Kasumi-1 (cell line): ENCODE results near the gene NTRK2.
A peak's percentile ranks its signal among the peaks of the same experiment; 100 is the strongest.

ENCODE experiments used
- DNase-seq, 2 experiments: peaks; one replicate each; lab custom pipeline; 2025; lab: John Stamatoyannopoulos, UW

The NTRK2 gene

GRCh38 chr9:84939774-84940173 lies 270.2 kb downstream of the NTRK2 start:
- DNase-seq = no peak

DNA sequence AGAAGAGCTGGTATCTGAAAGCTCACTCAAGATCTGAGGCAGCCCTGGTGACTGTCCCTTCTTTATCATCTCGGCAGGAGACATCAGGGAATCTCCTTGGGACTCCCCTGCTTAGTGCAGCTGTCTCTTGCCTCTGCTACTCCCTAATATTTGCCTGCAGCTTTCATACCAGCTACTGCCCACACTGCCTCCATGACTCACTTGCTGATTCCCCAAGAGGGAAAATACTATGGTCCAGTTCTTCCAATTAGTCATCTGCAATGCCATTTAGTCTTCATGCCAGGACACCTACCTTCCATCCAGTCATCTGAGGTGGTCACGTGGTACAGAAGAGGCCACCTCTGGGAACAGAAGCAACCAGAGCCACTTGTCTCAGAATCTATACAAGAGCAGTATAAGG lies 270.8 kb downstream of the NTRK2 start:
- no peak for DNase-seq

GRCh38 chr9:84941792-84942191 lies 272.3 kb downstream of the NTRK2 start:
- no peak for DNase-seq

- DNase-seq = no peak
Measured at GRCh38 chr9:84943482-84944050, 274.0 kb downstream of the NTRK2 start.

- DNase-seq = no peak
Measured at GRCh38 chr9:84945878-84946538, 276.5 kb downstream of the NTRK2 start.

DNA sequence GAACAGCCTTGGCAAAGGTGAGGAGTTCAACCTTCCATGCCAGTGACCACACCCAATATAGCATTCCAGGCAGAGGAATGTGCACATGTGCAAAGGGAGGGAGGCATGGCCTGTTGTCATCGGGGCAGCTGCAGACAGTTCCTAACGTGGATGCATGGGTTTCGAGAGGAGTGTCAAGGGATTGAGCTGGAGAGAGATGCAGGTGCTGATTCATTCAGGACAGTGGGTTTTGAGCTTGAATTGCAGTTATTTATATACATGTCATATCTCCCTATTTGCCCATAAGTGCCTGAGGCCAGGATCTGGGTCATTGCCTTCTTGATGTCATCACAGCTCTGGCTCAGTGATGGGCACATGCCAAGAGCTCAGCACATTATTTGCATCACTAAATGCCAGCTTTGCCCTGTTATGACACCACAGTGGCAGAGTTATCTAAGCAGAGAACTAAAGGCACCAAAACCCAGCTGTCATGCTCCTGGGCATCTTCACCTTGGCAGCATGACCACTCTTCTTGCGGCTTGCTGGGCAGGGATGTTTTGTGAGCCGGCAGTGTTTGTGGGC lies 278.0 kb downstream of the NTRK2 start:
- no peak for DNase-seq

GRCh38 chr9:84949258-84949657 lies 279.7 kb downstream of the NTRK2 start:
- no peak for DNase-seq

DNA sequence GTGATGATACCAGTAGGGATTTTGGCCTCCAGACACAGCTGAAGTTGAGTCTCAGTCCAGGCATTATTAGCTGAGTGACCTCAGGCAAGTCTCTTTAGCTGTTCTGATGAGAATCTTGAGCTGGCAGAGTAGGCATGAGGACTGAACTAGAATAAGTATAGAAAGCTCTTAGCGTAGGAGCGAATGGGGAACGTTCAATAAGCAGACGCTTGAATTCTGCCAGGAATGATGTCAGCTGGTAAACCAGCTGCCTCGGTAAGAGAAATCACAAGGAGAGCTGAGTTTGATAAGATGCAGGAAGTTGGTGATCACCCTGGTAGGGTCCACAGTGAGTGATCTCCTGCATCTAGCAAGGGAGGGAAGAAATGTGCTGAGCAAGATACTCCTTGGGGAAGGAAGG lies 280.4 kb downstream of the NTRK2 start:
- no peak for DNase-seq

GRCh38 chr9:84950879-84951811 lies 281.6 kb downstream of the NTRK2 start:
- no peak for DNase-seq

DNA sequence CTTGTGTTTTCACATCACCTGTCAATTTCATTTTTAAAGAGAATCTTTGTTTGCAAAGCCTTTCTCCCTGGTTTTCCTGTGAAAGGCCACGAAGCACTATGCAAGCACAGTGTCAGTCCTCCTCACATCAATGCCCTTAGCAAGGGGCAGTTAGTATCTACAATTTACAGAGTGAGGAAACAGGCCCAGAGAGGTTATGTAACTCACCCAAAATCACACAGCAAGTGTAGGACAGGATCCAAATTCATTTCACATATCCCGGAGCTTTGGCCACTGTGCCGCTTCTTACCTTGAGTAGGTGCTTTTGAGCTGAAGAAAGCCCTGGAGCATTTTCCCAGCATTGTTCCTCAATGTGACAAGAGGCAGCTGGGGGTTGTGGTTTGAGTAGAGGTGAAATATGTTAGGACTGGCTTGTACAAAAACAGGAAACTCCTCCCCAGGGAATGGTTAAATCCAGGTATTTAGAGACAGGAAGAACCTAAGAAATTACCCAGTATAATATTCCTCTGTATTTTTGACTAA lies 283.8 kb downstream of the NTRK2 start:
- no peak for DNase-seq

DNA sequence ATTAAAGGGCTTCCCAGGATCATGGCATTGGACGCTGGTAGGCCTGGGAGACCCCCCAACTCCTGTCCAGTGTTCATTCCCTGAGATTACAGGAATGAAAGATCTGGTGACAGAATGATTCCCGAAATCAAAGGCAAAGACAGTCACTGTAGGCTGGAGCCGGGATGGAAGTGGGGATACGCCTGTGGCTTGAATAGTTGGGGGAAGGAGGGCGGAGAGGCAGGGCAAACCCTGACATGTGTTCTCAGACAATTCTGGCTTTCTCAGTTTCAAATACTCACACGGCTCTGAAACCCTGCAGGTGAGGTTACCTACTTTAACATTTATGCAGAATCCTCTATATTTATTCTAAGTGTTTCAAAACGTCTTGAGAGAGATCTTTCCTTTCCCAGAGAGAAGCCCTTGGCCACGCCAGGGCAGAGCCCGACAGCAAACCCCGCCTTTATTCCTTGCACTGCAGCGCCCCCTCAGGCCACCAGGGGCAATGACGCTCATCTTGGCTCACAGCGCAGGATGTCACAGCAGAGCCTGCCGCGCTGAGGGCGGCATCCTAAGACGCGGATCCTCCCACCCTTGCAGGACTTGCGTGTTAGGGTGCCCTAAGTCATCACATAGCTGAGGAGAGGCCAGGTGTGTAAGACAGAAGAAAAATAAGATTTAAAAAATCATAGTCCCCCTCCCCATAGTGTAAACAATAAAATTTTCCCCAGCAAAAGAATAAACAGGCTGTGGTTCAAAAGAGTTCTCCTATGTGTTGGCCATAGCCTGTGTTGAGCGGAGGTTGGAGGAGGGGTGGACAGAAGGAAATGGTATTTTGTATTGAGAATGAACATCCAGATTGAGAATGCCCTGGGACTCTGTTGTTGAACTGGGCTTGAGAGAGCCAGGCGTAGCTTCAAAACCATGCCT lies 284.5 kb downstream of the NTRK2 start:
- DNase-seq = peak; percentile 33 to 50

- no peak for DNase-seq
Measured at GRCh38 chr9:84955155-84955554, 285.6 kb downstream of the NTRK2 start.

GRCh38 chr9:84955971-84956370 lies 286.4 kb downstream of the NTRK2 start:
- no peak for DNase-seq

DNA sequence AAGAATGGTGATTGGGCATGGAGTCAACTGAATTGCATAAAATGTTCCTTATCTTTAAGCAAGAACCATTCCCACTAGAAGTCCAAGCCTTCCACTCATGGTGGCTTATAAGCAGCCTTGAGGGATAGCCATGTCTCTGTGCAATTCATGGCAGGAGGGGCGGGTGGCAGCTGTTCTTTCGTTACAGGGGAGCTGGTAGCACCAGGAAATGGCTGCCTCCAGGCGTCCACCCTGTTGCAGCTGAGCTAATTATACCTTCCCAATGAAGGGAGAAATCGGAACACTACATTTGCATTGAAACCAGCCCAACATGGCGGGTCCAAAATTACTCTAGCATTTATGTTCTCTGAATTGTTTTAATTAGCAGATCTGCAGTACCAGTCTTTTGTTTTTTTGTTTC lies 289.8 kb downstream of the NTRK2 start:
- no peak for DNase-seq

DNA sequence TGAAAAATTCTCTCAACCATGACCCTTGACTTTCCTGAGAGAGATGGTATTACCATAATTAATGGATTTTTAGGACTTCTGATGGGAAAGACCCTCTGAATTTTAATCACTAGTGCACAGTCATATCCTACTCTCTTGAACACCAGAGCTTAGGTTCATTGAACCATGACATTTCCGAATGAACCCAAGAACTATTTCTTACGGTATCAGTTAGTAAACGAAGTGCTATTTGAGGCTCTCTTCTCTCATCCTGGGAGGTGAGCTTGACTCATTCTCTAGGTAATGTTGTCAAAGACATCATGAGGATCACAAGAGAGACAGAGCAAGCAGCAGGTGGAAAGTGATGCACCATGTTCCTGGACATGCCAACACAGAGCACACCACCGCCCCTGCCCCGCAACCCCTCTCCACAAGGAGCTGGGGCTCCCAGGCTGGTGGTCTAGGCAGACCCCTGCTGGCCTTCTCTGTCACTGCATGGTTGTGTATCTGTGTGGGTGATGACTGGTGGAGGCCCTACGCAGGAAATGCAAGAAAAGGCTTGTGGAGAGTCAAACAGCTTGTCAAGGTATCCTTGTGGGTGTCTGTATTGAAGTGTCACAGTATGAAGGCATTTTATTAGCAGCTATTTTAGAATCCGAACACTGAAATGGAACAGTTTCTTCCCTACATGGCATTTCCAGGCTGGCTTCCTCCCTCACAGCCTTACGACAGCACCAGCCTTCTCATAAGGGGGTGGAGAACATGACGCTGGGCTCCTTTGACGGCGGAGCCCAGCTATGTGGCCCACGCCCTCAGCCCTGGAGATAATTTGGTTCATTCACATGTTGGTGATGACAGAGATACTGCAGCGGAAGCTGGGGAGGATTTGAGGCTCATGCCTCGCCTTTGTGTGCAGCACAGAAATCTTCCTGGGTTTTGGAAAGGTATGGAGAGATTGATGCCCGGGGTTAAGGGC lies 297.6 kb downstream of the NTRK2 start:
- DNase-seq = no peak

DNA sequence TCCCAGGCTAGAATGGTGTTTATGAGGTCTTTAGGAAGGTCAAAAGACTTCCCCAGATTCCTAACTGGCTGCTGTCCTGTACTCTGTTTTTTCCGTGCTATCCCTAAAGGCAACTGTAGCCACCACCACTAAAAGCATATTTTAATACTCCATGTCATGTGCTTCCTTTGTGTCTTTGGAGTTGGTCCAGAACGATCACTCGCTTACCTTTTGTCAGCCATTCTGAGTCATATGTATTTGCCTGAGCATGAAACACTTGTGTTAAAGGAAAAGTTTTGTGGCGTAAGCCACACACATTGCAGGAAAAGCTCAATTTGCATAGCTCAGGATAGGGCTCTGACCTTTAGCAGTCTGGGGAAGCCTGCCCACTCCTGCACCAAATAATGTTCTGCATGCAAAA lies 299.6 kb downstream of the NTRK2 start:
- DNase-seq = no peak

DNA sequence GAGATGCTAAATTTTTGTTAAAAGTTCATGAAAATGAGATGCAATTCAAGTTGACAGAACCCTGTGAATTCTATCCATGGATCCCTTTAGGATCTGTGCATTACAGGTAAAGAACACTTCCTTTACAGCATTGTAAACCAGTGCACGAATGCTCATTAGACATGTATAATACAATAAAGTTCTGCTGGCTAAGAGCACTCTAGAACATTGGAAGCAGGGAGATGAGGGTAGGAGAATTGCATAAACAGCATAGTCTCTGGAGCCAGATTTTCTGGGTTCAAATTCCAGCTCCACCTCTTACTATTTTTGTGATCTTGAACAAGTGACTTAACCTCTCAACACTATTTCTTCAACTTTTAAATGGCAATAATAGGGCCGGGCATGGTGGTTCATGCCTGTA lies 300.2 kb downstream of the NTRK2 start:
- no peak for DNase-seq

DNA sequence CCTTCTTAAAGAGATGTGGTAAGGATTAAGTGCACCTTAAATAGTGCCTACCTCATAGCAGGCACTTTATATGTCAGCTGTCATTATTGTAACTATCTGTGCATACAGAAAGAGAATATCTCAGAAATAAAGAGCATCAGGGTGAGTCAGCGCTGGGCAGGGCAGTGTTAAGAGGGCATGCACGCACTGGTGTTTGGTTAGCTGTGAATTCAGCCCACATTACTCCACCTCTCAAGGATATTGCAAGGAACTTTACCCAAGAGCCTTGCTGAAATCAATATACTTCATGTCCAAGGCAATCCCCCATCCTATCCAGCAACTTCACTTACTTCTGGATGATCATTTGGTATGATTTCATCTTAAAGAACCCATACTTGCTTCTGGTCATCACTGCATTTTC lies 300.9 kb downstream of the NTRK2 start:
- no peak for DNase-seq

GRCh38 chr9:84971571-84971970 lies 302.0 kb downstream of the NTRK2 start:
- no peak for DNase-seq

DNA sequence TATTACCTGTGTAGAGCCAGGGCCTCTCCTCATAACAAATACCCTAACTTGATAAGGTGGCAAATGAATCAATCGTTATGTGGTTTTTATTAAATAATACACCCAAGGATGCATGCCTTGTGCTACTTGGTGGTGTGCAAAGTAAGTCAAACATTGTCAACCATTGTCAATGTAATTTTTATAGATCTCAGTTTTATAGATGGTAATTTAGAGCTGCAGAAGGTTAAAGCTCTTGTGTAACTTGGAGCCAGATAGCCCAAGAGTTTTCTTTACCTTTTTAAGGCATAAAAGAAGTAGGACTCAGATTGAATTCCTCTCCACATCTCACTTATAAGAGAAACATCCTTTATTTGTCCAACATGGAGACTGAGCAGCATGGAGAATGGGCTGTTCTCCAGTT lies 304.7 kb downstream of the NTRK2 start:
- DNase-seq = no peak
